PC-3 (cell line): Measurements from ENCODE around the gene ABCA3. TPM values are rescaled to one million over a fixed set of nuclear protein-coding genes. Genes with fewer than 3 reads are reported as not detected.

Source experiments
- ATAC-seq: fragments of 200-7000 bp; cut with Tn5 transposase; 2 replicates; pipeline ENCODE4 v1.9.1; 2020; ENCODE audit warnings: mild to moderate bottlenecking, moderate library complexity
- BruUV-seq: library from RNA; stranded (reverse); fragments of 400-500 nt; replicated peaks from 2 replicates; lab custom pipeline; 2021; lab: Mats Ljungman, UMichigan
- CTCF ChIA-PET: fragments of 300-600 bp; sonication (Branson Sonifier 250); formaldehyde crosslinking; loops from one replicate; lab custom pipeline; 2022; ENCODE audit warnings: antibody characterized with exemption; lab: Charles Lee
- POLR2A ChIA-PET: fragments of 300-600 bp; sonication (Branson Sonifier 250); formaldehyde crosslinking; loops from one replicate; lab custom pipeline; 2022; ENCODE audit warnings: antibody characterized with exemption; ENCODE audit not compliant: unreplicated experiment; lab: Charles Lee
- DNase-seq: peaks from one replicate; pipeline ENCODE4 v3.0.0-alpha.2; 2015
- H2AFZ ChIP-seq: fragments of 300-600 bp; sonication (generic); 2 replicates; pipeline ENCODE4 v1.6.0; 2016; ENCODE audit warnings: antibody characterized with exemption, low read length
- H3F3A ChIP-seq: fragments of 300-600 bp; sonication (generic); one replicate; pipeline ENCODE4 v1.6.0; 2017; ENCODE audit warnings: antibody characterized with exemption, low read length, control low read depth, mild to moderate bottlenecking; ENCODE audit not compliant: unreplicated experiment
- H3K27ac ChIP-seq: fragments of 300-600 bp; sonication (generic); 2 replicates; pipeline ENCODE4 v1.5.1; 2016; ENCODE audit warnings: mild to moderate bottlenecking, low read length
- H3K27me3 ChIP-seq: fragments of 300-600 bp; sonication (generic); 2 replicates; pipeline ENCODE4 v1.6.1; 2016; ENCODE audit warnings: low read length, mixed read lengths
- H3K36me3 ChIP-seq: fragments of 300-600 bp; sonication (generic); 2 replicates; pipeline ENCODE4 v1.6.1; 2016; ENCODE audit warnings: low read depth, mixed run types, low read length, mixed read lengths
- H3K4me1 ChIP-seq: fragments of 300-600 bp; sonication (generic); 2 replicates; pipeline ENCODE4 v1.5.1; 2016; ENCODE audit warnings: low read length; ENCODE audit not compliant: insufficient read depth
- H3K4me2 ChIP-seq: fragments of 300-600 bp; sonication (generic); 2 replicates; pipeline ENCODE4 v1.6.0; 2016; ENCODE audit warnings: low read length
- H3K4me3 ChIP-seq: fragments of 300-600 bp; sonication (generic); 2 replicates; pipeline ENCODE4 v1.5.1; 2016; ENCODE audit warnings: mild to moderate bottlenecking, low read length, mixed read lengths
- H3K79me2 ChIP-seq: fragments of 300-600 bp; sonication (generic); 2 replicates; pipeline ENCODE4 v1.6.1; 2017; ENCODE audit warnings: low read length, mixed read lengths
- H3K9ac ChIP-seq: fragments of 300-600 bp; sonication (generic); 2 replicates; pipeline ENCODE4 v1.6.0; 2016; ENCODE audit warnings: mild to moderate bottlenecking, low read length
- H3K9me2 ChIP-seq: fragments of 300-600 bp; sonication (generic); replicated peaks from 2 replicates; pipeline ENCODE4 v1.6.1; 2016; ENCODE audit warnings: mixed run types, low read length, mixed read lengths
- H3K9me3 ChIP-seq: fragments of 300-600 bp; sonication (generic); 2 replicates; pipeline ENCODE4 v1.6.1; 2016; ENCODE audit warnings: low read length, mixed read lengths
- H4K20me1 ChIP-seq: fragments of 300-600 bp; sonication (generic); 2 replicates; pipeline ENCODE4 v1.6.1; 2016; ENCODE audit warnings: low read length, mixed read lengths
- EZH2 ChIP-seq: fragments of 300-600 bp; sonication (generic); IDR thresholded peaks from one replicate; pipeline ENCODE4 v1.6.1; 2017; ENCODE audit warnings: antibody characterized with exemption, mild to moderate bottlenecking, low read length; ENCODE audit not compliant: unreplicated experiment
- EZH2phosphoT487 ChIP-seq: fragments of 300-600 bp; sonication (generic); IDR thresholded peaks from 2 replicates; pipeline ENCODE4 v1.6.1; 2018; ENCODE audit warnings: mild to moderate bottlenecking, antibody characterized with exemption, low read length, borderline replicate concordance
- intact Hi-C: fragments of 100-400 bp; cut with micrococcal nuclease; formaldehyde crosslinking; loops from 2 replicates; pipeline ENCODE4 v1.9.0; 2023
- total RNA-seq: library from RNA; depleted of rRNA; stranded (reverse); fragments of >200 nt; gene quantifications from 2 replicates; pipeline ENCODE4 v1.2.3, GENCODE V29; 2014
- TF ChIP-seq, protein P1 (sequence below): fragments of 300-600 bp; sonication (generic); conservative IDR thresholded peaks from 2 replicates; pipeline ENCODE4 v1.5.1; 2017; ENCODE audit warnings: antibody characterized with exemption, low read depth, mild to moderate bottlenecking, low read length

The ABCA3 gene
- total RNA-seq, 1 experiment from 2014 or later: 11.0 TPM

DNA sequence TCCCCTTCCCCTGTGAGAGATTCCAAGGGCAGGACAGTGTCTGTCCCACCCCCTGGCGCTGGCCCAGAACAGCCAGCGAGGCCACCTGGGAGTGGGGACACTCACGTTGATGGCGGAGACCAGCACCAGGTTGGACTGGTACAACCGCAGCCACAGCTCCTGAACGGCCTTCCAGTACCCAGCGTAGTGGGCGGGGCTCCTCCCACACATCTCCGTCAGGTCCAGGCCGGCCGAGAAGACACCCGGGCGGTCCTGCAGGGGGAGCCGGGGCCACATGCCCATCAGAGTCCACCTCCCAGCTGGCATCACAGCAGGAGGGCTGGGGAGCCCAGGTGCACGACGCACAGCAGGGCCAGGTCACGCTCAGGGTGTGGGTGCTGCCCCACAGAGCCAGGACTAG lies 96.2 kb downstream of the ABCA3 start:
- Histone ChIP-seq H3K9me2 (no peaks in the 10 kb centered on the region), H3K9me3 (no peaks in the 10 kb centered on the region), H3K9ac (no peak overlapping the region), H3K36me3 (peaks cover 7% of the 10 kb centered on the region; the same call in 1 of the 2 replicates), H4K20me1 (no peaks in the 10 kb centered on the region), H3K4me1 (peaks cover 7% of the 10 kb centered on the region; the same call in 1 of the 2 replicates), H3F3A (no peaks in the 10 kb centered on the region), H2AFZ (no peak overlapping the region), H3K27ac (no peak overlapping the region), H3K4me3 (no peak overlapping the region), H3K27me3 (no peaks in the 10 kb centered on the region), H3K79me2 (peaks cover 9% of the 10 kb centered on the region), H3K4me2 (no peak overlapping the region)
- BruUV-seq: no TSS peak
- ChIA-PET CTCF (no interaction called here), POLR2A (no interaction called here)
- no peak; the same call in 1 of the 2 replicates for ATAC-seq
- TF ChIP-seq EZH2 (no peak), EZH2phosphoT487 (no peak)
- TF ChIP-seq, protein P1, sequence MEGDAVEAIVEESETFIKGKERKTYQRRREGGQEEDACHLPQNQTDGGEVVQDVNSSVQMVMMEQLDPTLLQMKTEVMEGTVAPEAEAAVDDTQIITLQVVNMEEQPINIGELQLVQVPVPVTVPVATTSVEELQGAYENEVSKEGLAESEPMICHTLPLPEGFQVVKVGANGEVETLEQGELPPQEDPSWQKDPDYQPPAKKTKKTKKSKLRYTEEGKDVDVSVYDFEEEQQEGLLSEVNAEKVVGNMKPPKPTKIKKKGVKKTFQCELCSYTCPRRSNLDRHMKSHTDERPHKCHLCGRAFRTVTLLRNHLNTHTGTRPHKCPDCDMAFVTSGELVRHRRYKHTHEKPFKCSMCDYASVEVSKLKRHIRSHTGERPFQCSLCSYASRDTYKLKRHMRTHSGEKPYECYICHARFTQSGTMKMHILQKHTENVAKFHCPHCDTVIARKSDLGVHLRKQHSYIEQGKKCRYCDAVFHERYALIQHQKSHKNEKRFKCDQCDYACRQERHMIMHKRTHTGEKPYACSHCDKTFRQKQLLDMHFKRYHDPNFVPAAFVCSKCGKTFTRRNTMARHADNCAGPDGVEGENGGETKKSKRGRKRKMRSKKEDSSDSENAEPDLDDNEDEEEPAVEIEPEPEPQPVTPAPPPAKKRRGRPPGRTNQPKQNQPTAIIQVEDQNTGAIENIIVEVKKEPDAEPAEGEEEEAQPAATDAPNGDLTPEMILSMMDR: no peak
- intact Hi-C loops: no loop called here
- DNase-seq: no peak

DNA sequence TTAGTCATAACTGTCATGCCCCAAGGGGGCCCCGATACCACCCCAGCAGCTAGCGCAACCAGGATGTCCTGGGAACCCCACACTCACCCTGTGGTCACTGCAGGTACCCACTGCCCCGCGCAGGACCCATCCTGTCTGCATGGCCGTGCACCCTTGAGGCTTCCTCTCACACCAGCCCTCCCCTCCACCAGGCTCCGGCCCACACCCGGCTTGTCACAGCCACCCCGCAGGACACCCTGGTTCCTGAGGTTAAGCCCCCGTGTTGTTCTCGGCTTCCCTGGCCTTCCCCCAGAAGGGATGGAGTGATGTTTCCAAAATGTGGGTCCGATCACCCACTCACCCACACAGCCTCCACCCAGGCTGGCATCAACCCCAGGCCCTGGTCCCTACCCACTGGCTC lies 96.7 kb downstream of the ABCA3 start:
- no peak for ATAC-seq
- Histone ChIP-seq H2AFZ (no peak overlapping the region), H3K27me3 (no peaks in the 10 kb centered on the region), H3K79me2 (peaks cover 6% of the 10 kb centered on the region; the same call in 1 of the 2 replicates), H3K4me2 (no peak overlapping the region), H3K9ac (no peak overlapping the region), H3F3A (no peaks in the 10 kb centered on the region), H3K4me1 (peaks cover 7% of the 10 kb centered on the region; the same call in 1 of the 2 replicates), H3K4me3 (no peak overlapping the region), H3K9me2 (no peaks in the 10 kb centered on the region), H3K27ac (no peak overlapping the region), H4K20me1 (no peaks in the 10 kb centered on the region), H3K9me3 (no peaks in the 10 kb centered on the region), H3K36me3 (peaks cover 7% of the 10 kb centered on the region; the same call in 1 of the 2 replicates)
- no peak for DNase-seq
- ChIA-PET POLR2A (no interaction called here), CTCF (no interaction called here)
- TF ChIP-seq EZH2 (no peak), EZH2phosphoT487 (no peak)
- TF ChIP-seq, protein P1: no peak
- no TSS peak for BruUV-seq
- intact Hi-C loops: no loop called here

DNA sequence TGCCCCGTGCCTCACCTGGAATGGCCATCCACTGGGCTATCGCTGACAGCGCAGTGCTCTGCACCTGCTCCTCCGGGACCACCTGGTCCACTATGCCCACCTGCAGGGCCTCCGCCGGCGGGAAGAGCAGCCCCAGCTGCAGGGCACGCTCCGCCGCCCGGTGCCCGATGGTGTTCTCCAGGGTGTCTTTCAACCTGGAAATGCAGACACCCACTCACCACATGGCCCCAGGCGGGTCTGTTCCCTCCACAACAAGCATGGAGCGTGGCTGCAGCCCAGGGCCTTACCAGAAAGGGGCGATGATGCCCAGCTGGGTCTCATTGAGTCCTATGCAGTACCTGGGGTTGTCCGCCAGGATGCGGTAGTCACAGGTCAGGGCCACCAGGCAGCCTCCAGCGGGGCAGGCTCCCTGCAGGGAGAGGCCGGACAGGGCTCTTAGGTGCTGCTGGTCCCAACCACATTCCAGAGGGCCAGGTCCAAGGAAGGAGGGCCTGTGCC lies 97.4 kb downstream of the ABCA3 start:
- H3F3A ChIP-seq: no peaks in the 10 kb centered on the region

More for the DNA sequence above, 97.4 kb downstream of the ABCA3 start:
- Histone ChIP-seq H2AFZ (no peak overlapping the region), H3K79me2 (no peaks in the 10 kb centered on the region), H3K27ac (no peak overlapping the region), H3K9me2 (no peaks in the 10 kb centered on the region), H4K20me1 (no peaks in the 10 kb centered on the region), H3K4me3 (no peak overlapping the region), H3K36me3 (peaks cover 7% of the 10 kb centered on the region; the same call in 1 of the 2 replicates), H3K27me3 (no peaks in the 10 kb centered on the region), H3K4me1 (peaks cover 7% of the 10 kb centered on the region; the same call in 1 of the 2 replicates), H3K9me3 (no peaks in the 10 kb centered on the region), H3K4me2 (no peak overlapping the region), H3K9ac (no peak overlapping the region)
- DNase-seq: no peak
- TF ChIP-seq, protein P1: 0 out of 2 replicates have a peak, but pooled peaks have one; percentile 11
- no peak for TF ChIP-seq EZH2phosphoT487
- ChIA-PET POLR2A (no interaction called here), CTCF (no interaction called here)
- intact Hi-C loops: no loop called here
- BruUV-seq: no TSS peak
- ATAC-seq: no peak
